GM21390 (cell line): ENCODE data around the gene PTPRM.

Experiments used
- ATAC-seq: cut with Tn5 transposase; IDR thresholded peaks from one replicate; pipeline ENCODE4 v1.9.1; 2021; ENCODE audit not compliant: unreplicated experiment

PTPRM gene

DNA sequence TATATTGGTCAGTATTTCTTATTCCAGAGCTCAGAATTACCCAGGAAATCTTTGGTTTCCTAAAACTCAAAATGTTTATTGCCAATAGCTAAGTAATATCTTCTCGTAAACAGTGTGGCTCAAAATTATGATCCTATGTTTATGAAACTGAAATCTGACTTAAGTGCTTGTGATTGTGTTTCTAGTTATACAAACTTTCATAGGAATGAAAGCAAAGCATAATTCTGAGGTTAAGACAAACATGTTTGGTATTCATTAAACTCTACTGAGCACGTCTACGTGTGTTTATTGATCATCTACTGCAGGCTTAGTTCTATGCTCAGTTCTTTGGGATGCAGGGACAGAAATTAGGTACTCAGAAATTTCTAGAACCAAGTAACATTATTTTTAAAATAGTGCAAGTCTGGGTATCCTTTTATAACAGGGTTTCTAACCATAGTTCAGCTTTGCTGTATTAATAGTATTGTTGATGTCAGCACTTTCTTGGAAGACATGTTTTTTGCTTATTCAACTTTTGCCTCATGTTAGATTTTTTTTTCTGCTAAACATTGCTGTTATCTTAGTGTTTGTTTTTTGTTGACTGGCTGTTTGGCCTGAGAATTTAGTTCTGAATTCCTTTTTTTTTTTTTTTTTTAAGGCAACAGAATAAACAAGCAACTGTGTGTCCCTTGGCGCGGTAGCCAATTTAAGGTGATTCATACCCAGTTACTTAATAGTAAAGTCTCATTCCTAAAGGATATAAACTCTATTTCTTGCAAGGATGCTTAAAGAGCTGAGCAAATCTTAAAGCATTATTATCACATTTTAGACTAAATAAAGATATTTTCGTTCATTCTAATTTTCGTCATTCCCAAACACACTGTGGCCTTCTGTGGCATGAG, 31.3 kb downstream of the PTPRM start:
- ATAC-seq = no peak

DNA sequence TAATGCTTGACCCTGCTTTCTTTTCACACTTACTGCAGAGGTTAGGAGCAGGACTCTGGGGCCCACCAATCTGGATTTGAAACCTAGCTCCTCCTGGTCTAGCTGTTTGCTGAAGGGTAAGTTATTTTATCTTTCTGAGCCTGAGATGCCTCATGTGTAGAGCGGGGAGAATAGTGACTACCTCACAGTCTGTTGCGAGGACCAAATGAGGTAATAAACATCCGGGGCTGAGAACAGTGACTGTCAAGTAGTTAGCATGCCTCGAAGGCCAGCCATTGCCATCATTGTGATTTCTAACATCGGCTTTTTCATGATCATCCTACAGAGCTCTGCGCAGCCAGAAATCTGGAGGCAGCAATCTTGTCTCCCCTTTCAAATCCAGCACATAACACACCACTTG, 32.9 kb downstream of the PTPRM start:
- ATAC-seq = no peak

DNA sequence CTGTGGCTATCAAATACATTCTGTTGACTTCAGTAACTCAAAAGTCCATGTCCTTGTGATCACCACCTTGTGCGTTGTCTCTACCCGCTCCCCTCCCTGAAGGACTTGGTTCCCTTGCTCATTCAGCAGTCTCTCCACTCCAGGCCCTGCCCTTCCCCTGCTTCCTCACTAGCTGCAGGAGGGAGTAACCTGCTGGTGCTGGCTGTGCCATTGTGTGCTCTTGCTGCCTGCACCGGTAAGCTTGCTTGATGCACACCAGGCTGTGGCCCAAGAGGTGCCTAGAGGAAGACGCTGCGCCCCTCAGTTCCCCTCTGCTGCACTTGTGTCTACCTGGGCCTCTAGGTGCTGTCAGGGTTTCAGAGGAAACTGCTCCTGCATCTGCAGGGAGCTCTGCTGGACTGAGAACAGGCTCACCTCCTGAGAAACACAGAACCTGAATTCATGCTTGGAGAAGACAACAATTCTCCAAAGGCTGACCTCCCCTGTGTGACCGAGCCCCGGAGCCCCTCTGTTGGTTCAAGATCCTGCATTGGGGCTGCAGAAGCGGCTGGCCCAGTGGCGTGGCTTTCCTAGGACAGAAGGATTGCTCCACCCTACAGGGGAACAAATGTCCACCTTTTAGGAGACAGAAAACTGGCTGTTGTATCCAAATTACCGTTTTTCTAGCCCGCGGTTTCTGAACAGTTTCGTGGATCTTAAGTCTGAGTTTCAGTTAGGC, 33.6 kb downstream of the PTPRM start:
- ATAC-seq = no peak

DNA sequence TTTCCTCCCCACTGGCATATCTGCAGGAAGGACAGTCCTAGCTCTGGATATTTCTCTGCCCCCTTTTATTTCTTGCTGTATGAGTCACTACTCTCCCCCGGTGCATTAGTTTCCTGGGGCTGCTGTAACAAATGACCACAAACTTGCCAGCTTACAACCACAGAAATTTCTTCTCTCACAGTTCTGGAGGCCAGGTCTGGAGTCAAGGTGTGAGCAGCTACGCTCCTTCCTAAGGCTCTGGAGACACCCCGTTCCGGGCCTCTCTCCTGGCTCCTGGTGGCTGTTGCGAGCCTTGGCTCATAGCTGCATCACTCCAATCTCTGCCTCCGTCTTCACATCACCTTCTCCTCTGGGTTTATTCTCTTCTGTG, 34.1 kb downstream of the PTPRM start:
- ATAC-seq = no peak

DNA sequence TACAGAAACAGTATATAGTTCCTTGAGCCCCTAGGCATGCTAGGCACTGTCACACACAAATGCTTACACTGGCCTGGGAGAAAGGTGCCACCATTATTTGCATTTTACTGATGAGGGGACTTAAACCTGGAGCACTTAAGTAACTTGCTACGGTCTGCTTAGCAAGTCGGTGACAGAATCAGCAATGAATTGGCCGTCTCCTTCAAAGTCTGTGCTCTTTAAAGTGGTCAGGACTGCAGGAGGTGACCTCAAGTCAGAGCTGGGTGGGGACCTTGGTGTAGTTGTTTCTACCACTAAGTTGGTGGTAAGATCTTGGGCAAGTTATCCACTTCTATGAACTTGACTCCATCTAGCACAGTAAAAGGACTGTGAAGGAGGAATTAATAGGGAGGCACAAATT, 34.8 kb downstream of the PTPRM start:
- no peak for ATAC-seq

DNA sequence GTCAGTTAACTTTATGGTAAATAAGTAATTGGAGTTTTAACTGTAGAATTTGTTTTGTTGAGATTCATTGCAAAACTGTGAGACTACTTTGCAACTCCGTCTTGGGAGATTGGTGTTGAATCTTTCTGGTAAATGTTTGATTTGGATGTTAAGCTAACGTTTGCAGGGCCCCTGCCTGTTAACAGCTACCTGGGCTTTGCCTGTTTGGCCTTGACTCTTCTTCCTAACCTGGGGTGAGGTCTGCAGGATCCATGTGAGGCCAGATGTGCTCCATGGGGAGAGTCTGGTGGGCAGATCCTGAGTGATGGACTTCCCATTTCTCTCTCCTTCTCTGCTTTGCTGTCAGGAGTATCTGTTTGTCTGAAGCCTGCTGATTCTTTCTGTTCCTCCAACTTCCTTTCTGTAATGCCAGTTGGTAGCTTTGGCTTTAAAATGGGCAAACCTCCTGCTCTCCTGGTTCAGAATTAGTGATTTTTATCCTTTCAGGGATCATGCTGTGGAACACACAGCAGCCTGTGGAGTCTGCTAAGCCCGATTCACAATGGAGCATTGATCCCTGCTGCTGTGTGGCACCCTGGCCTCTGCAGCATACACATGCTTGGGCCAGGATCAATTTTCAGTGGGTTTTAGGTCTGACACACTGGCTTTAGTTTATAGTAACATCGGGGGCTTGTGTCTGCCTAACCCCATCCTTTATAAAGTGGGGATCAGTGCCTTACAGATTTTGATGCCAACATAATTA, 36.3 kb downstream of the PTPRM start:
- no peak for ATAC-seq

DNA sequence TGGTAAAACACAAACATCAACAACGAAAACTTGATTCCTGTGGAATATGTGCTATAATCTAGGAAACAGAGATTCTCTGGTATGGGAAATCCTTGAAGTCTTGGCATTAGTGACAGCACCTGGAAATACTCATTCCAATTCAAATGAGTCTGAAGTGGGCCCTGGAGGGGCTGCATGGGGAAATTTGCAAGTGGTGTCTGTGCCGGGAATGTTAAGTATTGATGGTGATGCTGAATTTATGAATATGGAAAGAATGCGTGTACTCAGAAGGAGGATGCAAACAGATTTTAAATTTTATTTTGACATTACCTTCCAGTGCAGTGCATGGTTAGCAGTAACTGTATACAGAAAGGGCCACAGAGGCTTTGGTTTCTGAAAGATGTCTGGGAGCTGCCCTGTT, 37.2 kb downstream of the PTPRM start:
- ATAC-seq = no peak

DNA sequence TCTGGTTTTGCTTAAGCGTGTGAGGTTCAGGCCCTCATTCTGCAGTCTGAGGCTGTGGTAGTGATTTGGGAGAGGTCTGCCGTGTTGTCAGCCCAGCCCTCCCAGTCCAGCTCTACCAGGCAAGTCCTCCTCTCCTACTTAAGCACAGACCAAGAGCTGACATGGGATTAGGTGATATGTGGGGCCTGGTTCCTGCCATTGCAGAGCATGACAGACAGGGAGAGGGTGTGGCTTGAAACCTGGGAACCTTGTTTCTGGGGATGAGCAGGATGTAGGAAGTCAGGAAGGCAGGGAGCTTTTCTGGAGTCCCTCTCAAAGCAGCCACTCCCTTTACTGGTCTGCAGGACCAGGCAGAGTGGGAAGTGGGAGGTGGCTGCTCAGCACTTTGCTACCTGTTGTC, 38.6 kb downstream of the PTPRM start:
- ATAC-seq = no peak

DNA sequence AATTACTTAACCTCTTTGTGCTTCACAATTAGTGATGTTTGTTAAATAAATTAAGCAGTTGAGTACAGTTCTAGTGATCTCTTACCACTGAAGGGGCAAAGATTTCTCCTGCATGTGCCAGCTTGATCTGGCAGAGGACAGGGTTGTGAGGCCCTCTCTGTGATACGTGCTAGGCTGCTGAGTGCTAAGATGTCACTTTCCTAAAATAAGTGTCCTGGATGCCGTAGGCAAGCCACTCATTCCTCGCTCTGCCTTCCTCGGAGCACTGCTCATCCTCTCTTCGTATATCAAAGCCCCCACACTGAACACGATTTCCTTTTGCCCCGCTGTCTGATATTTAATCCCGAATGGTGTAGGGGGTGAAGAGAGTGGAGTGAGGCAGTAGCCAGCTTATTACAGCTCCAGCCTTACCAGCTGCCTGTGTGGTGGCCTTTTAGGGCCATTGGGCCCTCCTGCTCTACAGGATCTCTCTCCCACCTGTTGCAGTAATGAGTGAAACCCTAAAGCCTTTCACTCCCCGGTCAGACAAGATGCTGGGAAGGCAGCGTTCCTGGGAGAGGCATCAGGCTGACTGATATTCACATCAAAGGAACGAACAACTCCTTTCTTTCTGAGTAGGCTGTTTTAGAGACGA, 40.5 kb downstream of the PTPRM start:
- no peak for ATAC-seq

DNA sequence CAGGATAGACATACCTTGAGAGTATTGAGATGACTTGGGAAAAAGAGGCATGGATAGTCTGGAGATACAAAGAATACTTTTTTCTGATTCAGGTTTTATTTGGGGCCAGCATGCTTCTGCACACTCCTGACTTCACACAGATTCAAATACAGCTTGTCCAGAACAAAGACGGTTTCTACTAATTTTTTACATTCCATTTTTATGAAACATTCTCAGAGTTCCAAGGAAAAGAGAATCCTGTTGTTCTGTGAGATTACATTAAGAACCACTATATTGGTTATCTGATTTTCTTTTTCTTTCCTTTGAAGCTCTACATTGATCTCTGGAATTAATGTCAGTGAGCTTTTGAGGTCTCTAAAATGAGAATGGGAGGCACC, 41.0 kb downstream of the PTPRM start:
- ATAC-seq = no peak

DNA sequence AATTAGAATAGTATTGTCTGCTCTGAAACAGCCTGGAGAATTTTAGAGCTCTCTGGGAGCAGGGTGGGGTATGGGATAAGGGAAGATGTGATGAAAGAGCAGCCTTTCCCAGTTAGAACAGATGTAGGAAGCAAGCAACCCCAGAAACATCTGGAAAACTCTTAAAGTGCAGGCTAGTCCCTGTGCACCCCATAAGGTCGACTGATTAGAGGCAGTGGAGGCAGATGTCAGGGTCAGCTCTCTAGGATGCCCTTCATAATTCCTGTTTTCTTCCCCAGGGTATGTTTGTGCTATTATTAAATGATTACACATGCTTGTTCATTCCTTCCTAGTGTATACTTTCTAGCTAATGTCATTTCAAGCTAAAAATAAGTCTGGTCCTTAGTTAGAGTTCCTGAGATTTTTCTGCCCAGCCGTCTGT, 41.7 kb downstream of the PTPRM start:
- ATAC-seq = no peak

DNA sequence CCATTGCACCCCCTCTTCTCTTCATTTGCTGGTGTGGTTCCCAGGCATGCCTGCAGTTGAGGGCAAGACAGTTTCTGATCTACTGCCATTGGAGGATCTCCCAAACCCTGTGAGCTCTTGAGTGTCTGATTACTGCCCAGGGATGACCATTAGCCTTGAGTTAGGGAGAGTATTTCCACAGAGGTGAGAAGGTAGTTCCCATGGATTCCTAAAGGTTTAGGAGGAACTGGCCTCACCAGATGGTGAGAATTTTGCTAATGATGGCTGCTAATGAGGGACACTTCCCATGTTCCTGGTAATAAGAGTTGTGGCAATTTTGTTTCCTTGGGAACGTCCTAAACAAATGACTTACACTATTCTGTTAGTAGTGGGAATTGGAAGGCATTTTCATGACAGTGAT, 42.5 kb downstream of the PTPRM start:
- ATAC-seq = no peak

DNA sequence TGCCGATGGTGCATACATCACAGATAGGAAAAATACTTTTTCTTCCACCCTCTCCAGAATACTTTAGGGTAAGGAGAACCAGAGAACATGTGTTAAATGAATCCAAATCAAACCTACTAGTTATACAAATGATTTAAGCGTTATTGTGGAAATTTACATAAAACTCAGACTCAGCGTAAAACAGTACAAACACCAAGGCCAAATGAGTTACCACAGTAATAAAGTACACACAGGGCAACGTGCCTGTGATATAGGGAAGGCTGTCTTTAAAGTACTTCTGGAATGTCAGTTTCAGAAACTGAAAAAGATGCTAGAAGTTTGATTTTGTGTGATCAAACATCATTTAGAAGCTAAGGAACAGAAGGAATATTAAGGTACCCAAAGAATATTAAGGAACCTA, 46.9 kb downstream of the PTPRM start:
- no peak for ATAC-seq

DNA sequence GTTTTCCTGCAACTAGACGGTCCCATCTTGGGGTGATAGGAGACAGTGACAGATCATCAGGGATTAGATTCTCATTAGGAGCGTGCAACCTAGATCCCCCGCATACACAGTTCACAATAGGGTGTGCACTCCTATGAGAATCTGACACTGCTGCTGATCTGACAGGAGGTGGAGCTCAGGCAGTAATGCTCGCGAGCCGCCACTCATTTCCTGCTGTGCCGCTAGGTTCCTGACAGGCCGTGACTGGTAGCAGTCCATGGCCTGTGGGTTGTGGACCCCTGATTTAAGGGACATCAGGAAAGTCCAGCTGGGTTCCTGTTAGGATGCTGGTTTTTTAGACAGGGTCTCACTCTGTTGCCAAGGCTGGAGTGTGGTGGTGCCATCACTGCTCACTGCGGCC, 48.7 kb downstream of the PTPRM start:
- ATAC-seq = no peak

DNA sequence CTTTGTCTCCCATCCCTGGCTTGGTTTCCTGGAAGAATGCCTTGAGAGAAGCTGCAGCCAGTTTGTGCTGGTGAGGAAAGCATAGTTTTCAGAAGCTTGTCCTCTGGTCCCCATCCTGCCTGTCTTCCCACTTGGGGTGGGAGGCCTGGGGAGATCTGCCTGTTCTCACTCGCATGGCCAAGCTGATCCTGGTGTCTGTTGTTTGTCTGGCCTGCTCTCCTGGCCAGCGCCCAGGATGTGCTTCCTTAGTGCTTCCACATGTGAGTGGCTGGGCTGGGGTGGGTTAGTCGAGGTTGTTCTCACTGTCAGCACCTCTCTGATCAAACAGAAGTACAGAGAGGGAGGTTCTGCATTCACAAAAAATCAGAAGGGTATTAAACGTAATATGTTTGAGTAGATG, 49.5 kb downstream of the PTPRM start:
- no peak for ATAC-seq

DNA sequence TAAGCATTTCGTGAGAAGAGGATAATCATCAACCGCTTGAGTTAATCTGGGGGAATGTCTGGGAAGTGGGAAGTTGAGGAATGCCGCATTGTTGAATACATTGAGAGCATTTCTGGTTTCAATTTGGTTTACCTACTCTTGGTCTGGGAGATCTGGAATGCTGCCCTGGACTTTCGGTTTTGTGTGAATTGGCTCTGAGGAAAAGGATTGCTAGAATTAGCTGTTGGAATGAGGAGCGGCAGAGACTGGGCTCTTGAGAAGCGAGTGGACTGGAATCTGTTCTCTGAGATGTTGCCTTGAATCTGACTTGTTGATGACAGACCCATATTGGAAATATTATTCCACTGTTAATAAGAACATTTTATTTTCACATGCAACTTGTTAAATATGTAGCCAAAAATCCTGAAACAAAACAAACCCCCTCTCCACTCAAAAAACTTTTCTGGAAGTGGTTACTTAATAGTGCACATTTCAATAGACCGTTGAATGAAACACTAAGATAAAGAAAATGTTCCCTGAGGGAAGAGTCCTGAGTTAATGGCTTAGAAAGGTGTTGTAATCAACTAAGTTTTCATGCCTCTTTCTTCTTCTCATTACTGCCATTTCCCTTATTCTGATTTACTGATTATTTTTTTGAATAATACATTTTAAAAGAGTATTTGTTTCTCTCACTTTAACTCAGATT, 50.8 kb downstream of the PTPRM start:
- ATAC-seq = no peak

DNA sequence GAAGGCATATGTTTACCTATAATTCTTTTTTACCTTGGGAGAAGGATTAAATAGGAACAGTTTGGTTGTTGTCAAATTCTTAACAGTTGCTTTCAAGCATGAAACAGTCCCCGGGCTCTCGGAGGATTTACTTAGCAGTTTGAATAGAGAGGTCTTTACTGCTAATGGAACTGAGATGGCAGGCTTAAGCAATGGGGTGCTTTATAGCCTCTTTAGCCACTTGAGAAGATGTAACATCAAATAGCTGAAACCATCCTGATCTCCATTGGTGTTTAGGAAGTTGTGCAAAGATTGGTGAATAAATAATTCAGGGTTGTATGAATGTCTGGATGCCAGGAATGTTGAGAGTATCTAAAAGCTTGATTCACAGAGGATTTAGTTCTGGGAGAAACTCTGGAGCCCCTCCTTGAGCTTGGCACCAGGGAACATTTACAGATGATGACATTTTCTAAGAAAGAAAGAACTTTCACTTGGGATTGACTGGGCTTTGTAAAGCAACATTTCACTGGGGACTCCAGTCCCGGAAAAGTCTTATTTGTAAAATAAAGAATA, 51.9 kb downstream of the PTPRM start:
- ATAC-seq = no peak

DNA sequence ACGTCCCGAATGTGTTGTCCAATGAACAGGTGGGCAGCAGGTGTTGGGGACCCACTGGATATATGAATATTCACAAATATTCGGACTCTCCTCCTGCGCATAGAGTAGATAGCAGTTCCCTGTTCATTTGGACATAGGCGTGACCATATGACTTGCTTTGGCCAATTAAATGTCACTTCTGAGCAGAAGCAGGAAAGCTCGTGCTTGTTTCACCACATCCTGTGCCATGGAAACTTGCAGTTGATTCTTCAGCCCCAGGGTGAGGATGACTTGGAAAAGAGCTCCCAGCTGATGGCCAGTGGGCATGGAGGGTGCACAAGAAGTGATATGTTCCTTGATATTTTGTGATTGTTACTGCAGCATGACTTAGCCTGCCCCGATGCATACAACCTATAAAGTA, 52.6 kb downstream of the PTPRM start:
- ATAC-seq = no peak

DNA sequence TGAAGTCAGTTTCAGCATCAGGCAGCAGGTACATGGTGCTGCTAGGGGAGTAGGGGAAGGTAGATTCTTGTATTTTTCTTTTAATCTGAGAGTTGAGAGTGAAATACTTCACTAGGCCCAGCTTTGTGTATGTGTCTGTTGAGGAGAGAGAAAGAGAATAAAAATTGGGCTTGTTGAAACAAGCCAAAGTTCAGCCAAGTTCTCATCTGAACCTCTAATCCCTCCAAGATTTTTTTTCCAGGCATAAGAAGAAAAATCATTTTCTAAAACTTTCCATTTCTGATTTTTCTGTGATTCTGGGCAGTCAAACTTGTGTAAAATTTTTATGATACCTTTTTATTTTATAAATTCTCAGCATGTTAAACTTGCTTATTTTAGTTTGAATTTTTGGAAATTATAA, 55.6 kb downstream of the PTPRM start:
- ATAC-seq = no peak

DNA sequence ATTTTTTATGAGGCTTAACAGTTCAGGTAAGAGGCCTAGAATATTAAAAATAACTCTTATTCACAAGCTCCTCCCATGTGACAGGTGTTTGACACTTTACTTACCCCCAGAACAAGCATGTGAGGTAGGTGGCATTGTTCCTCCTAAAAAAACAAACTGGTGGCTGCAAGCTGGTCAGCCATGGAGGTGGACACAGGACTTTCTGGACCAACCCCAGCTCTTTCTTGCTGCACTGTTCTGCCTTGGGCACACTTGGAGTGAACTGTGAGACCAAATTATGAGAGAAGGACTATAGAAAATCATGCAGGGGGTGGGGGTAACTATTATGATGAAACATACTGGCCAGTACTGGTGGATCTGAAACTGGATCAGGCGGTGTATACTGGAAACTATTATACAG, 56.6 kb downstream of the PTPRM start:
- ATAC-seq = no peak

DNA sequence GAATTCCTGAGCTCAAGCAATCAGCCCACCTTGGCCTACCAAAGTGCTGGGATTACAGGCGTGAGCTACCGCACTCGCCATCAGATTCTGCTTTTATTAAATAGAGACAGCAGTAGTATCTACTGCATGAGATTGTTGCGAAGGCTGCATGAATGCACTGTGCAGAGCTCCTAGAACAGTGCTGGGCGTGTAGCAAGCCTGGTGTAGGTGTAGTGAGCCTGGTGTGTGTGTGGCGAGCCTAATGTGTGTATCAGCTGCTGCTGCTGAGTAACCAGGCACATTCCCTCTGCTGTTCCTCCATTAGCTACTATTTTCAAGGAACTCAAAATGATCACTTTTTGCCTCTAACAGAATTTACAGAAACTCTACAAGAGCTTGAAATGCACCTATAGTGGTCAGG, 57.6 kb downstream of the PTPRM start:
- ATAC-seq = no peak
